ENCODE data around the gene IGLL5.

DNA sequence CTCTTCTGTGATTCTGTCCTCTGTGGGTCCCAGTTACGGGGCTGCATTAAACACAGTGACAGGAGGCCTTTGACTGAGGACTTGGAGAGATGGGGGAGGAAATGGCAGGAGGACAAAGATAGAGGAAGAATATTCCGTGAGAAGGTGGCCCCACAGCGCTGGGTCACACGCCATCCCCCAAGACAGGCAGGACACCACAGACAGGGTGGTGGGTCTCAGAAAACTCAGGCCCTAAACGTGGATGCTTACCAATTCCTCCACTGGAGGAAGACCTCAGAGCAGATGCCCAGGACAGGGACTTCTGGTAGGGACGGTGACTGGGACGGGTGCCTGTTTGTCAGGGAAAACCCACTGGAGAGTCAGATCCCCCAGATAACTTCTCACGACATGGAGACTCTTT lies 34.0 kb downstream of the IGLL5 start:
- TF ChIP-seq CTCF (IDR thresholded peaks at IDR 0.05; ENCODE audit: extremely low read depth in 1 of 2, insufficient read depth in 1 of 2, low read depth in 1 of 2, low read length in 2 of 2) (no peak), MYC (IDR thresholded peaks at IDR 0.05; ENCODE audit: low read depth, low read length) (no peak), POLR2A (IDR thresholded peaks at IDR 0.05; ENCODE audit: low read depth, low read length) (no peak), EZH2 (IDR thresholded peaks at IDR 0.05; ENCODE audit: borderline replicate concordance, low read depth, low read length, severe bottlenecking) (no peak), JUN (IDR thresholded peaks at IDR 0.05; ENCODE audit: borderline replicate concordance, insufficient read depth, insufficient read length, low read depth) (no peak)

All from endothelial cell of umbilical vein (primary cell).